D341Med (cell line): Measurements from ENCODE around the gene PRKAG2.
"Not testable (repeated sequence)": the region's sequence is repeated elsewhere in the genome, so short reads cannot be mapped to it uniquely, and the experiment has no call there.

Experiments used
- DNase-seq: peaks from one replicate; pipeline ENCODE4 v3.0.0; 2012; ENCODE audit warnings: low spot score

The PRKAG2 gene

DNA sequence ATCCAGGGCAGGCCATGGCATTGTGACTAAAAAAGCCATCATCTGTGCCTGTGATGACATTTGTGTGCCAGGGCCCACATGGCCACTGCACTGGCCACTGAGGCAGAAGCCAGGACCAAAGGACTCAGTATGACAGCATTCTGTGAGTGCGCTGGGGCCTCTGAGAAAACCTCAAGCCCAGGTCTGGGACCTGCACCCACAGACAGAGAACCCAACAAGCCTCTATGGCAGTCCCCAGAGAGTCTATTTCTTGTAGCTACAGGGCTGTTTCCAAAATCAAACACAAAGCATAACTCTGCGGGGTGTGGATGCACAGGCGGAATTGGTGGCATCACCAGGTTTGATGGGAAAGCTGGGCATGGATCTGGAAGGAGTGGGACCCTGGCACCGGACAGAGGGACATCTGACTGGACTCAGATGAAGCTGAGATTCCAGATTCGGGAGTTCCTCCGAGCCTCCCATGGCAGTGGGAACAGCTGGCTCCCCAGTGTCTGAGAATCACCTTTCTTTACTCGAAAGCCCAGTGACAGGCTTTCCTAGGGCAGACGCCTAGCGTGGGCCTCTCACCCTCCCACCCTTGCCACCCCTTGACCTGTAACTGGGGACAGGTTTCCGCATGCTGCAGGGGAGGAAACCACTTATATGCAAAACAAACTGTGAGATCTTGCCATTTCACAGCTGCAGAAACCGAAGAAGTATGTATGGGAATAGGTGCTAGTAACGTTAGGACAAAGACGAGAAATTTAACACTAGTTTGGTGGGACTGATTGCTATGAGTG, 286.7 kb downstream of the PRKAG2 start:
- no peak for DNase-seq

GRCh38 chr7:151588982-151589381, 287.9 kb downstream of the PRKAG2 start:
- DNase-seq = no peak

- no peak for DNase-seq
Measured at GRCh38 chr7:151586531-151587260, 290.2 kb downstream of the PRKAG2 start.

- no peak for DNase-seq
Measured at GRCh38 chr7:151585744-151586393, 291.0 kb downstream of the PRKAG2 start.

DNA sequence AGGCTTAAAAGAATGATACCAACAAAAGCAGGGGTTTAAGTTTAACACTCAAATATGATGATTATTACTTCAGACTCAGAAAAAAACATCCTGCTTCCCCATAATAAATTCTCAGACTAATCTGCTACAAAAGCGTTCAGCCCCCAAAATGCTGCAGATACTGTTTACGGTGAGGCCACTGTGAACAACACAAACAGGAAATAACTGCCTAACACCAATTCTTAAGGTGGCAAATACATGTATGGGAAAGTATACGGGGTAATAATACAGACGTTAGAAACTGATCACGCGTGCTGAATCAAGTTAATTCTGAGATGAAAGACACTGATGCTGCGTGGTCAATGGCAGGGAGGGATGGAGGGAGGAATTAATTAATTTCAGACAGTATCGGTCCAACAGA, 295.2 kb downstream of the PRKAG2 start:
- no peak for DNase-seq

- DNase-seq = no peak
Measured at GRCh38 chr7:151579644-151580043, 297.3 kb downstream of the PRKAG2 start.

- DNase-seq = no peak
Measured at GRCh38 chr7:151575410-151575809, 301.5 kb downstream of the PRKAG2 start.

DNA sequence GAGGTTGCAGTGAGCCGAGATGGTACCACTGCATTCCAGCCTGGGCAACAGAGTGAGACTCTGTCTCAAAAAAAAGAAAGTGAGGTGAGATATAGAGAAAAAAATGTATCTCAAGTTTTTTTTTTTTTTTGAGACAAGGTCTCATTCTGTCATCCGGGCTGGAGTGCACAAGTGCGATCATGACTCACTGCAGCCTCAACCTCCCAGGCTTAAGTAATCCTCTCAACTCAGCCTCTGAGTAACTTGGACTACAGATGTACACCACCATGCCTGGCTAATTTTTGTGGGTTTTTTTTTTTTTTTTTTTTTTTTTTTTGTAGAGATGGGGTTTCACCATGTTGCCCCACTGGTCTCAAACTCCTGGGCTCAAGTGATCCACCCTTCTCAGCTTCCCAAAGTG, 303.9 kb downstream of the PRKAG2 start:
- not testable (repeated sequence) for DNase-seq

DNA sequence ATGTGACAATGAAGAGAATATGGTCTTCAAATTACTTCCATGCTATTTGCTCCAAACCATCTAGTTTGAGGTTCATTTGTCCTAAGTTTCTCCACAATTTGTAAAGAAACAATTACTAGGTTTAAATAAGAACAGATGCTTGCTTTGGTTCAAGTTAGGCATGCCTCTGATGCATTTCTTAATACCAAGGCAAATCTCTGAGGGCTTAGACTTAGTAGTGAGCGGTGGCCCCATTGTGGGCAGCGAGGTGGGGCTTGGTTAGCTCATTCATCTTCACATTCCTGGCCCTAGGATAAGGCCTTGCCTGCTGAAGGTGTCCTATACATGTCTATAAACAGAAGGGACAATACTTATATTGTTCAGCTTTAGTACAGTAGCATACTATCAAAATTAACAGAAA, 304.8 kb downstream of the PRKAG2 start:
- DNase-seq = no peak

- DNase-seq = no peak
Measured at GRCh38 chr7:151571471-151571870, 305.4 kb downstream of the PRKAG2 start.

DNA sequence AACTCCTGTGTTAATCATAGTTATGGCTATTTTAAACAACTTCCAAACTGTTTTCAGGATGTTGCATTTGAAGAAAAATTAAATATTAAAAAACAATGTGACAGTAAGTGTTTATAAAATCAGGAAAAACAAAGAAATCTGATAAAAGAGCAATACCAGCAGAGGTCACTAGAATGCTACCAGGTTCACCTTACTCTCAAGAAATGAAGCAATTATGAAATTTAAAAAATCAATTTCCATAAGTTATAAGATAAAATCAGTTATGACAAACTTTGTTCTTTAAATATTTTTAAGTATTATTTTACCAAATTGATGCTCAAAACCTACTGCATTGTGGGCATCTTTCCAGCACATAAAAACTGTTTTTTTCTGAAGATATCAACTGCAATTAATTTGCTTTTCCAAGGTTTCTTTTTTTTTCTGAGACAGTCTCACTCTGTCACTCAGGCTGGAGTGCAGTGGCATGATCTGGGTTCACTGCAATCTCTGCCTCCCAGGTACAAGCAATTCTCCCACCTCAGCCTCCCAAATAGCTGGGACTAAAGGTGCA, 306.5 kb downstream of the PRKAG2 start:
- DNase-seq = no peak

- DNase-seq = no peak
Measured at GRCh38 chr7:151568956-151569940, 307.7 kb downstream of the PRKAG2 start.

- no peak for DNase-seq
Measured at GRCh38 chr7:151566897-151567320, 310.0 kb downstream of the PRKAG2 start.

DNA sequence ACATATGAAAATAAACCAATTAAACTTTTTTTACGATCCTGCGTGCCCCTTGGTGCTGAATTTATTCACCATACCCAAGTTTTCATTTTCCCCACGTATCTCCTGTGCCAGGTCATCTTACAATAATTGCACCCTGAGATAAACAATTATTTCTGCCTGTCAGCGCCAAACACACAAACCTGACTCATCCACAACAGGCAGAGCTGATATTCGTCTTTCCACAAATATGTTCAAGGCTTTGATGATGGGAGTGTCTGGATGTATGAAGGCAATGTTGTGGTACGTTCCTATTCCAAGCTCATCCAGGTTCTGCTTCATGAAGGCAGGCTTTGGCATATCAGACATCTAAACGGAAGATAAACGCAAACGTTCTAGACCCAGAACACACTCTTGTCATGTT, 311.4 kb downstream of the PRKAG2 start:
- no peak for DNase-seq

DNA sequence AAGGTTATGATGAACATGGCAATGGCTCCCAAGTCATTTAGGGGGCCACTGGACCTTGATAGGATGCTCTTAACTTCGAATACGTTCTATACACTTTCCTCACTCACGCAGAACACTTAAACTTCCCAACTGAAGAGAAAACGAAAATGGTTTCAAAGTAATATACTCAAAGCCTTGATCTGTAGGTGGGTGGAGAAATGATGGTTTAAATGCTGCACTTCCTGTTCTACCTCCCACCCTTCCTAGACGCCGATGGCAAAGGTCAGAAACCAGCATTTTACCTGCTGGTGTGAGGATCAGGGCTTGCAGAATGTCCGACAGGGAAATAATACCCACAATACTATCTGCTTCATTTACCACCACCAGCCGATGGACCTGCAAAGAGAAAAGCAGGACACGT, 316.7 kb downstream of the PRKAG2 start:
- no peak for DNase-seq

DNA sequence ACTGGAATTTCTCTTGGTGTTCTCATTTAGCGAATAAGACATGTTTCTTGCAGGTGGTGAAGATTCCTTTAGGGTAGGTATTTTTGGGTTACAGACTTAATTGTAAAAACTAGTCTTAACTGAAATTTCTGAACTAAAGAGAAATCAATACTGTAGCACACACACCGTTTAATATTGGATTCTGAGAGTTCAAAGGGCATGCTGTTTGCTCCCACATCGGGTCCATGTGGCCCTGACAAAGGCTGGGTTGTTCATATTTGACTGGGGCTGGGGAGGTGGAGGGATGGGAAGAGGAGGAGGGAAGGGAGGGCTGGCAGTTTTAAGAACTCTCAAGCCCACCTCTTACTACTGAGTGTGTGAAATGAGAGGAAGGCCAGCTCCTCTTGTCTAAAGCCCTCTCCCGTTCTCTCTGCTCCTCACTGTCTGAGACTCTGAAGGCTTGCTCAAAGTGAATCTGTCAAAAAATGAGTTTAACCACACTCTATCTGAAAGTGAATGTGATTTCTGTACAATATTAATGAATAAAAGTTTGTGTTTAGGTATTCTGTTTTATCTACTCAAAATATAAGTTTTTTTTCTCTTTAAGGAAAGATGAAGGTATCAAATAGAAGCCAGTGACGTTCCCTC, 317.2 kb downstream of the PRKAG2 start:
- DNase-seq = no peak

- DNase-seq = no peak
Measured at GRCh38 chr7:151558575-151558974, 318.3 kb downstream of the PRKAG2 start.

- no peak for DNase-seq
Measured at GRCh38 chr7:151556592-151556991, 320.3 kb downstream of the PRKAG2 start.

- DNase-seq = no peak
Measured at GRCh38 chr7:151553356-151553755, 323.6 kb downstream of the PRKAG2 start.

DNA sequence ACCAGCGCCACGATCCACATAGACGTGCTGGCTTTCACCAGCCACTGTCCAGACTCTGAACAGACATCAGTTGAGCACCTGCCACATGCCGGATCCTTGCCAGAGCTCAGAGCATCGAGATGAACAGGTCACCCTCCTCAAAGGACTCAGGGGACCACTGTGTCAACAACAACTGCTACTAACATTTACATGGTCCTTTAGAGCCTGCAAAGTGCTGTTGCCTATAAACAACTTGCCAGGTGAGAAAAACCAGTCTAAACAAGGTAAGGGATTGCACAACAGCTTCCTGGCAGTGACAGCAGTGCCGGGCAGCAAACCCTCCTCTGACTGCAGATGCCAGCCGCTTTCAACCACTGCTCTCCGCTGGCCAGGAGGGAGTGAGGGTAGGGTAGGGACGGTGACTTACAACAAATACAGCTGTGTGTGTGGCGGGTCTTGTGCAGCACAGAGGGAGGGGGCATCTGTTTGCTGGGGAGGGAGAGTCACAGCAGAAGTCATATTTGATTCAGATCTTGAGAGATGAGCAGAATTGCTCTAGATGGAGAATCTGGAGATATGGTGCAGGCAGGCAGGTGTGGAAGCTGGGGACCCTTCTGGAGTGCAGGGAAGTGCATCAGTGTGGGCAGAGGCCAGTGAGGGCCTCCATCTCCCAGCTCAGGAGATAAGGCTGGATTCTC, 324.4 kb downstream of the PRKAG2 start:
- no peak for DNase-seq
